GM12878 (cell line): ENCODE results near the gene RPL5. TPM values are rescaled to one million over a fixed set of nuclear protein-coding genes. Genes with fewer than 3 reads are reported as not detected.

Experiments
- ATAC-seq: fragments of 200-7000 bp; cut with Tn5 transposase; 3 replicates; pipeline ENCODE4 v1.9.1; 2020; ENCODE audit warnings: mild to moderate bottlenecking, moderate library complexity
- BruUV-seq: library from RNA; stranded (reverse); fragments of 400-500 nt; replicated peaks from 2 replicates; lab custom pipeline; 2021; lab: Mats Ljungman, UMichigan
- CTCF ChIA-PET: fragments of 300-600 bp; sonication (Branson Sonifier 250); formaldehyde crosslinking; extraction: SDS; loops from one replicate; lab custom pipeline; 2021; ENCODE audit warnings: inconsistent platforms; lab: Yijun Ruan, JAX
- POLR2A ChIA-PET: fragments of 350-600 bp; formaldehyde crosslinking; extraction: SDS; loops from one replicate; lab custom pipeline; 2021; ENCODE audit warnings: inconsistent platforms; lab: Charles Lee
- RAD21 ChIA-PET: fragments of 300-600 bp; sonication (Branson Sonifier 250); formaldehyde crosslinking; loops from one replicate; lab custom pipeline; 2023; ENCODE audit warnings: antibody characterized with exemption; ENCODE audit not compliant: unreplicated experiment; lab: Charles Lee
- SMC1A ChIA-PET: fragments of 300-600 bp; sonication (Branson Sonifier 250); formaldehyde crosslinking; loops from one replicate; lab custom pipeline; 2023; ENCODE audit not compliant: unreplicated experiment, uncharacterized antibody; lab: Charles Lee
- DNase-seq: peaks from one replicate; pipeline ENCODE4 v3.0.0-alpha.2; 2011; ENCODE audit warnings: low read depth, low spot score
- FAIRE-seq: peaks from 3 replicates; lab custom pipeline; 2011; peaks lifted over from hg19 to GRCh38; lab: Jason Lieb, UNC
- H2AFZ ChIP-seq: 2 replicates; pipeline ENCODE4 v1.6.0; 2011; ENCODE audit warnings: low read depth, low read length, control low read depth; ENCODE audit not compliant: control insufficient read depth
- H3K27ac ChIP-seq: 2 replicates; pipeline ENCODE4 v1.5.1; 2011; ENCODE audit warnings: control low read depth; ENCODE audit not compliant: control insufficient read depth, insufficient read depth
- H3K27me3 ChIP-seq, 2 experiments: replicated peaks in 1 of 2; 2 replicates each; pipeline versions ENCODE4 v1.6.0 to v1.6.1; 2011; ENCODE audit warnings: low read length in 1 of 2; ENCODE audit not compliant: control insufficient read depth in 2 of 2, insufficient read depth in 2 of 2
- H3K36me3 ChIP-seq, 2 experiments: 2 replicates each; pipeline ENCODE4 v1.5.1; 2011; ENCODE audit warnings: low read length in 1 of 2; ENCODE audit not compliant: control insufficient read depth in 2 of 2, insufficient read depth in 2 of 2
- H3K4me1 ChIP-seq: 2 replicates; pipeline ENCODE4 v1.6.1; 2011; ENCODE audit warnings: mild to moderate bottlenecking, low read length, moderate library complexity, mixed read lengths; ENCODE audit not compliant: control insufficient read depth, insufficient read depth
- H3K4me2 ChIP-seq: 2 replicates; pipeline ENCODE4 v1.6.0; 2011; ENCODE audit warnings: control low read depth; ENCODE audit not compliant: control insufficient read depth, insufficient read depth
- H3K4me3 ChIP-seq: fragments of 200-600 bp; sonication (generic); 2 replicates; pipeline ENCODE4 v1.5.1; 2016
- H3K79me2 ChIP-seq: 2 replicates; pipeline ENCODE4 v1.6.0; 2011; ENCODE audit warnings: low read length; ENCODE audit not compliant: control insufficient read depth, insufficient read depth
- H3K9ac ChIP-seq: 2 replicates; pipeline ENCODE4 v1.8.0; 2011; ENCODE audit warnings: low read length, control low read depth, mixed read lengths; ENCODE audit not compliant: control insufficient read depth, insufficient read depth
- H3K9me3 ChIP-seq: replicated peaks from 3 replicates; pipeline ENCODE4 v1.5.1; 2011; ENCODE audit warnings: mild to moderate bottlenecking, low read length; ENCODE audit not compliant: control insufficient read depth, insufficient read depth
- H4K20me1 ChIP-seq: 2 replicates; pipeline ENCODE4 v1.6.0; 2011; ENCODE audit not compliant: control insufficient read depth, insufficient read depth
- CBFB ChIP-seq: IDR thresholded peaks from 2 replicates; pipeline ENCODE4 v1.6.1; 2016; ENCODE audit warnings: antibody characterized with exemption, low read depth
- CBX5 ChIP-seq: sonication (generic); IDR thresholded peaks from 2 replicates; pipeline ENCODE4 v1.6.1; 2016; ENCODE audit warnings: low read depth, moderate library complexity, mild to moderate bottlenecking, inconsistent platforms
- CEBPB ChIP-seq, 2 experiments: fragments of 150-350 bp in 1 of 2; IDR thresholded peaks; 2 replicates each; pipeline ENCODE4 v1.6.1; 2012 to 2014; ENCODE audit warnings: low read depth in 2 of 2, low read length in 2 of 2, borderline replicate concordance in 1 of 2, inconsistent platforms in 1 of 2
- EED ChIP-seq: sonication (generic); IDR thresholded peaks from 2 replicates; pipeline ENCODE4 v1.6.1; 2016; ENCODE audit warnings: antibody characterized with exemption, low read depth
- ETV6 ChIP-seq, 2 experiments: fragments of 450-650 bp in 1 of 2; IDR thresholded peaks in 1 of 2; conservative IDR thresholded peaks in 1 of 2; 2 replicates each; pipeline ENCODE4 v1.6.1; 2014; ENCODE audit warnings: antibody characterized with exemption in 1 of 2, borderline replicate concordance in 1 of 2, low read depth in 1 of 2, mild to moderate bottlenecking in 1 of 2, moderate library complexity in 1 of 2
- NBN ChIP-seq: fragments of 450-650 bp; IDR thresholded peaks from 2 replicates; pipeline ENCODE4 v1.6.1; 2016
- SMARCA5 ChIP-seq: fragments of 450-650 bp; IDR thresholded peaks from 2 replicates; pipeline ENCODE4 v1.6.1; 2017; ENCODE audit warnings: mild to moderate bottlenecking
- TBL1XR1 ChIP-seq: IDR thresholded peaks from 2 replicates; pipeline ENCODE4 v1.6.1; 2012; ENCODE audit warnings: low read depth, low read length, improper control_type of control experiment
- TCF3 ChIP-seq: IDR thresholded peaks from 2 replicates; pipeline ENCODE4 v1.6.1; 2012; ENCODE audit warnings: low read depth, mild to moderate bottlenecking, low read length, borderline replicate concordance; ENCODE audit not compliant: insufficient read depth
- ZBED1 ChIP-seq: IDR thresholded peaks from 2 replicates; pipeline ENCODE4 v1.6.1; 2016; ENCODE audit warnings: borderline replicate concordance
- ZNF217 ChIP-seq: fragments of 450-650 bp; IDR thresholded peaks from 2 replicates; pipeline ENCODE4 v1.6.1; 2017; ENCODE audit warnings: antibody characterized with exemption, mild to moderate bottlenecking
- WGBS: methylation state at CpG from one replicate; pipeline ENCODE4 v1.1.6; 2016; ENCODE audit warnings: low lambda C conversion rate; ENCODE audit not compliant: insufficient replicate concordance, insufficient coverage; ENCODE audit errors: missing lambda C conversion rate; 5-methylcytosine and 5-hydroxymethylcytosine counted together
- in situ Hi-C: fragments of 300-500 bp; cut with MboI; formaldehyde crosslinking; loops from 9 replicates; pipeline ENCODE4 v1.14.3; 2018; ENCODE audit warnings: mixed read lengths
- intact Hi-C: fragments of 100-400 bp; cut with micrococcal nuclease; formaldehyde crosslinking; loops from one replicate; pipeline ENCODE4 v1.14.2; 2022; ENCODE audit not compliant: unreplicated experiment
- polyA plus RNA-seq, 11 experiments: library from polyadenylated mRNA; depleted of rRNA in 4 of 11; unstranded in 6 of 11; stranded (reverse) in 5 of 11; fragments of >200 nt; fragmentation: Nextera tagmentation in 4 of 11; fragmentation: Illumina TruSeq in 1 of 11; extraction: Ambion mirVana in 4 of 11; extraction: Trizol in 1 of 11; gene quantifications; 1 replicate in 1 of 11; 2 replicates in 10 of 11; pipeline versions ENCODE4 v1.2.1 to v1.2.3, GENCODE V29; 2011 to 2016; ENCODE audit warnings: inconsistent platforms in 2 of 11, missing spikeins in 2 of 11, low read depth in 1 of 11
- total RNA-seq, 4 experiments: library from RNA; depleted of rRNA in 3 of 4; stranded (reverse); fragments of >200 nt in 3 of 4; fragmentation: Illumina TruSeq in 1 of 4; extraction: Trizol in 1 of 4; gene quantifications; 2 replicates each; pipeline versions ENCODE4 v1.2.1 to v1.2.3, GENCODE V29; 2013 to 2021
- TF ChIP-seq, protein P1 (sequence below): IDR thresholded peaks from 2 replicates; pipeline ENCODE4 v1.6.1; 2011; ENCODE audit warnings: borderline replicate concordance, low read depth, mild to moderate bottlenecking, moderate library complexity, mixed read lengths, low read length; ENCODE audit not compliant: insufficient read depth; ENCODE audit errors: extremely low read length
- TF ChIP-seq, protein P2 (sequence below): IDR thresholded peaks from 2 replicates; pipeline ENCODE4 v1.6.1; 2012; ENCODE audit warnings: low read depth, low read length, improper control_type of control experiment
- TF ChIP-seq, protein P3 (sequence below): IDR thresholded peaks from 2 replicates; pipeline ENCODE4 v1.6.1; 2011; ENCODE audit warnings: borderline replicate concordance, low read depth, mild to moderate bottlenecking, moderate library complexity, low read length; ENCODE audit not compliant: insufficient read depth, poor library complexity, severe bottlenecking
- TF ChIP-seq, protein P4 (sequence below): IDR thresholded peaks from 2 replicates; pipeline ENCODE4 v1.6.1; 2012; ENCODE audit warnings: mild to moderate bottlenecking, low read depth, low read length

Gene RPL5
- total and polyA plus RNA-seq, 10 of the 15 experiments (the other 5 are each of a cell fraction or from before 2014, with no cell fraction given): 1,685 to 6,047 (median 2,601) TPM

DNA sequence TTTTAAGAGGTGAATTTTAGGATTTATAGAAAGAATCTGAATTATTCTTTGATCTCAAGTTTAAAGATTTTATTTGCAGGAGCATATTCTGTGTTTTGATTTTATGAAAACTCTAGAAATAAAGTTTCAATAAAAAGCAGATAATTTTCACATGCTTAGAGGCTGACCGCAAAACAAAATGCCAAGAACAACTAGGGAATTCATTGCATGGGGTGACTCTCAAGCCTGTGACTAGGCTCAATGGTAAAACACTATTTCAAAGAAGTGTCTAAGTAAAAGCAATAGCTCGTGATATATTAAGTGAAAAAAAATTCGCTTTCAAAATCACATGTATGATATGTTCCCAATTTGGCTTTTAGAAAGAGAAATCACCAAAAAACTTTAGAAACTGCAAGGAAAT lies 49.6 kb downstream of the RPL5 start:
- CTCF ChIA-PET: interaction anchor here (0.9 kb wide), 1 partner anchor 10 kb away, joined by 3 read pairs; no protein-coding TSS in a partner anchor
- WGBS: 100% methylated on average over 3 of the region's 3 CpGs
- BruUV-seq: no TSS peak
- TF ChIP-seq, protein P1, sequence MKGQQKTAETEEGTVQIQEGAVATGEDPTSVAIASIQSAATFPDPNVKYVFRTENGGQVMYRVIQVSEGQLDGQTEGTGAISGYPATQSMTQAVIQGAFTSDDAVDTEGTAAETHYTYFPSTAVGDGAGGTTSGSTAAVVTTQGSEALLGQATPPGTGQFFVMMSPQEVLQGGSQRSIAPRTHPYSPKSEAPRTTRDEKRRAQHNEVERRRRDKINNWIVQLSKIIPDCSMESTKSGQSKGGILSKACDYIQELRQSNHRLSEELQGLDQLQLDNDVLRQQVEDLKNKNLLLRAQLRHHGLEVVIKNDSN: no peak
- TF ChIP-seq, protein P2, sequence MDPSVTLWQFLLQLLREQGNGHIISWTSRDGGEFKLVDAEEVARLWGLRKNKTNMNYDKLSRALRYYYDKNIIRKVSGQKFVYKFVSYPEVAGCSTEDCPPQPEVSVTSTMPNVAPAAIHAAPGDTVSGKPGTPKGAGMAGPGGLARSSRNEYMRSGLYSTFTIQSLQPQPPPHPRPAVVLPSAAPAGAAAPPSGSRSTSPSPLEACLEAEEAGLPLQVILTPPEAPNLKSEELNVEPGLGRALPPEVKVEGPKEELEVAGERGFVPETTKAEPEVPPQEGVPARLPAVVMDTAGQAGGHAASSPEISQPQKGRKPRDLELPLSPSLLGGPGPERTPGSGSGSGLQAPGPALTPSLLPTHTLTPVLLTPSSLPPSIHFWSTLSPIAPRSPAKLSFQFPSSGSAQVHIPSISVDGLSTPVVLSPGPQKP: no peak
- TF ChIP-seq EED (no peak), ZNF217 (no peak), CEBPB (IDR thresholded peaks at IDR 0.05; ENCODE audit: borderline replicate concordance in 1 of 2, low read depth in 2 of 2, low read length in 2 of 2) (no peak), CBFB (no peak), SMARCA5 (no peak), NBN (no peak), TBL1XR1 (no peak), ZBED1 (no peak), ETV6 (conservative IDR thresholded peaks at IDR 0.05 in 1 of 2, IDR thresholded peaks at IDR 0.05 in 1 of 2; ENCODE audit: borderline replicate concordance in 1 of 2, low read depth in 1 of 2) (no peak), TCF3 (no peak), CBX5 (no peak)
- TF ChIP-seq, protein P3, sequence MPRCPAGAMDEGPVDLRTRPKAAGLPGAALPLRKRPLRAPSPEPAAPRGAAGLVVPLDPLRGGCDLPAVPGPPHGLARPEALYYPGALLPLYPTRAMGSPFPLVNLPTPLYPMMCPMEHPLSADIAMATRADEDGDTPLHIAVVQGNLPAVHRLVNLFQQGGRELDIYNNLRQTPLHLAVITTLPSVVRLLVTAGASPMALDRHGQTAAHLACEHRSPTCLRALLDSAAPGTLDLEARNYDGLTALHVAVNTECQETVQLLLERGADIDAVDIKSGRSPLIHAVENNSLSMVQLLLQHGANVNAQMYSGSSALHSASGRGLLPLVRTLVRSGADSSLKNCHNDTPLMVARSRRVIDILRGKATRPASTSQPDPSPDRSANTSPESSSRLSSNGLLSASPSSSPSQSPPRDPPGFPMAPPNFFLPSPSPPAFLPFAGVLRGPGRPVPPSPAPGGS: no peak
- TF ChIP-seq, protein P4, sequence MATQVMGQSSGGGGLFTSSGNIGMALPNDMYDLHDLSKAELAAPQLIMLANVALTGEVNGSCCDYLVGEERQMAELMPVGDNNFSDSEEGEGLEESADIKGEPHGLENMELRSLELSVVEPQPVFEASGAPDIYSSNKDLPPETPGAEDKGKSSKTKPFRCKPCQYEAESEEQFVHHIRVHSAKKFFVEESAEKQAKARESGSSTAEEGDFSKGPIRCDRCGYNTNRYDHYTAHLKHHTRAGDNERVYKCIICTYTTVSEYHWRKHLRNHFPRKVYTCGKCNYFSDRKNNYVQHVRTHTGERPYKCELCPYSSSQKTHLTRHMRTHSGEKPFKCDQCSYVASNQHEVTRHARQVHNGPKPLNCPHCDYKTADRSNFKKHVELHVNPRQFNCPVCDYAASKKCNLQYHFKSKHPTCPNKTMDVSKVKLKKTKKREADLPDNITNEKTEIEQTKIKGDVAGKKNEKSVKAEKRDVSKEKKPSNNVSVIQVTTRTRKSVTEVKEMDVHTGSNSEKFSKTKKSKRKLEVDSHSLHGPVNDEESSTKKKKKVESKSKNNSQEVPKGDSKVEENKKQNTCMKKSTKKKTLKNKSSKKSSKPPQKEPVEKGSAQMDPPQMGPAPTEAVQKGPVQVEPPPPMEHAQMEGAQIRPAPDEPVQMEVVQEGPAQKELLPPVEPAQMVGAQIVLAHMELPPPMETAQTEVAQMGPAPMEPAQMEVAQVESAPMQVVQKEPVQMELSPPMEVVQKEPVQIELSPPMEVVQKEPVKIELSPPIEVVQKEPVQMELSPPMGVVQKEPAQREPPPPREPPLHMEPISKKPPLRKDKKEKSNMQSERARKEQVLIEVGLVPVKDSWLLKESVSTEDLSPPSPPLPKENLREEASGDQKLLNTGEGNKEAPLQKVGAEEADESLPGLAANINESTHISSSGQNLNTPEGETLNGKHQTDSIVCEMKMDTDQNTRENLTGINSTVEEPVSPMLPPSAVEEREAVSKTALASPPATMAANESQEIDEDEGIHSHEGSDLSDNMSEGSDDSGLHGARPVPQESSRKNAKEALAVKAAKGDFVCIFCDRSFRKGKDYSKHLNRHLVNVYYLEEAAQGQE: no peak

More for the DNA sequence above, 49.6 kb downstream of the RPL5 start:
- DNase-seq: no peak
- Histone ChIP-seq H3K27me3 (no peaks in the 10 kb centered on the region), H4K20me1 (no peaks in the 10 kb centered on the region), H3K36me3 (no peaks in the 10 kb centered on the region), H3K79me2 (0 out of 2 replicates have a peak, but pooled peaks cover 2% of the 10 kb centered on the region), H3K4me1 (no peaks in the 10 kb centered on the region; the same call in 1 of the 2 replicates), H3K9ac (no peak overlapping the region), H2AFZ (no peak overlapping the region), H3K9me3 (no peaks in the 10 kb centered on the region), H3K4me3 (no peak overlapping the region), H3K4me2 (no peak overlapping the region), H3K27ac (no peak overlapping the region)
- no peak for FAIRE-seq
- intact Hi-C loops: no loop called here
- ChIA-PET RAD21 (no interaction called here), SMC1A (interaction anchor here (1.0 to 1.4 kb wide), 2 partner anchors 18 to 77 kb away, joined by 3 read pairs; no protein-coding TSS in a partner anchor), POLR2A (no interaction called here)
- no peak for ATAC-seq
- in situ Hi-C loops: no loop called here
